GM12892 (cell line): ENCODE data around the gene CAVIN3.

Experiments used
- POLR2A ChIP-seq: IDR thresholded peaks from 2 replicates; pipeline ENCODE4 v1.6.1; 2011; ENCODE audit warnings: low read depth, low read length, control low read depth
- POLR2AphosphoS5 ChIP-seq: IDR thresholded peaks from 2 replicates; pipeline ENCODE4 v1.6.1; 2011; ENCODE audit warnings: low read depth, low read length, control low read depth

DNA sequence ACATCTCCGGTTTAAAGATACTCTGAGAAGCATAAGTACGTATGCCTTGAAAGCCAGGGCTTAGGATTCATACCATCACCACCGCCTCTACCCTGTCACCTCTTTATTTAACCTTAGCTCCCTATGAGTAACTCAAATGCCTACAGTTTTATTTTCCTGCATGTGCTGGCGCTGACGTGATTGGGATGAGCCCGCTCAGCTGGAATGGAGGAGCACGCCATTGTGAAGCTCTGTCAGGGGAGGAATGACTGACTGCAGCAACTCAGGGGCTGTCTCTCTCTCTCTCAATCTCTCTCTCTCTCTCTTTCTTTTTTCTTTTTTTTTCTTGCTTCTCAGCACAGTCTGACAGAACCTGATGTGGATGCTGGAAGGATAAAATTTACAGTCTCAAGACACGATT, 12.4 kb downstream of the CAVIN3 start:
- TF ChIP-seq POLR2AphosphoS5 = no peak
- no peak for TF ChIP-seq POLR2A
